NT2/D1 (cell line): ENCODE data around the gene TAPT1.

Experiments
- YY1 ChIP-seq: IDR thresholded peaks from 2 replicates; pipeline ENCODE4 v1.6.1; 2011; ENCODE audit not compliant: insufficient read length, insufficient read depth
- ZNF274 ChIP-seq: IDR thresholded peaks from 2 replicates; pipeline ENCODE4 v1.6.1; 2011; ENCODE audit warnings: mild to moderate bottlenecking, low read depth, low read length

DNA sequence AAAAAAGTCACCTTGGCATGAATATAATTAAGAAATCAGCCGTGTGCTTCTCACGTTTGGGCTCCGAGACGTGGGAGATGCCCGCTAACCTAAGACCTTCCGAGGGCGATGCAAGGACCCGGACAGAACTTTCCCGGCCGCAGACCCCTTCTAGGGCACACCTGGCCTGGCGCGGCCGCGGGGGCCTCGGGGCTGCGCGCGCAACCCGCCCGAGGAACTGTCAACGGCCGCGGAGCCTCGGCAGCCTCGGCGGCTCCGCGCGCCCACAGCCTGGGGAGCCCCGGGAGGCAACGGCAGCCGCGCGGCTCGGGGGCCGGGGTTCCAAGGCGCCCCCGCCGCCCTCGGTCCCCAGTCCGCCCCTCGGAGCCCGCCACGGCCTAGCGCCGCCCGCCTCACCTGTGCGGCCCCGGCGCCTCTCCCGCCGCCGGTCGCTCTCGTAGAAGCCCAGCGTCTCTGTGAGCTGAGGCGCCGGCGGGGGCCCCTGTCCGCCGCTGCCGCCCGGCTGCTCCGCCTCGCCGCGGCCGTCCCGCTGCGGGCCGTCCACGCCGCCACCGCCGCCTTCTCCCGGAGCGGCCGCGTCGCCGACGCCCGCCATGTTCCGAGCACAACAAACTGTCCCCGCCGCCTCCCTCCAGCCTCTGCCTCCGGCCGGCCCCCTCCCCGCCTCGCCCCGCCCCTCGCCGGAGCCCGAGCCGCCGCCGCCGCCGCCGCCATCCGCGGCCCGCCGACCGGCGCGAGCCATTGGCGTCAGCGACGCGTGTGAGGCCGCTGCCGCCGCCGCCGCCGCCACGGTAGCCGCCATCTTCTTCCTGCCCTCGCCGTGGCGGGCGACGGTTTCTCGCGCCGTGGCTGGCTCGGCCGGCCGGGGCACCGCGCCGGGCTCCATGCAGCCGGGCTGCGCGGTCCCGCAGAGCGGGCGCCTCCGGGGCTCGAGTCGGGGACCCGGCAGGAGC, at the start of gene TAPT1:
- TF ChIP-seq YY1 (peak; percentile 52), ZNF274 (no peak)
